Effector memory CD8-positive, alpha-beta T cell (primary cell): ENCODE results near the gene TMEM91.
"Not testable (repeated sequence)": the region's sequence is repeated elsewhere in the genome, so short reads cannot be mapped to it uniquely, and the experiment has no call there.

ENCODE experiments used
- ATAC-seq: fragments of 150-1000 bp; cut with Tn5 transposase; replicated peaks from 2 replicates; pipeline ENCODE4 v1.10.0; 2021; ENCODE audit warnings: mild to moderate bottlenecking, moderate library complexity
- DNase-seq, 3 experiments: peaks; one replicate each; pipeline ENCODE4 v3.0.0; 2021
- H3K27ac Mint-ChIP-seq, 2 donors: one replicate each; pipeline ENCODE4 v1.8.0; 2022; ENCODE audit warnings: mild to moderate bottlenecking in 2 of 2, mixed read lengths in 2 of 2, moderate library complexity in 2 of 2
- H3K27me3 Mint-ChIP-seq, 2 donors: one replicate each; pipeline ENCODE4 v1.8.0; 2022; ENCODE audit warnings: mixed read lengths in 2 of 2
- H3K36me3 Mint-ChIP-seq: one replicate; pipeline ENCODE4 v1.8.0; 2022; ENCODE audit warnings: mild to moderate bottlenecking, moderate library complexity, mixed read lengths; ENCODE audit not compliant: insufficient read depth
- H3K4me1 Mint-ChIP-seq, 2 donors: one replicate each; pipeline ENCODE4 v1.8.0; 2022; ENCODE audit warnings: low read depth in 2 of 2, mixed read lengths in 2 of 2
- H3K4me3 Mint-ChIP-seq, 2 donors: one replicate each; pipeline ENCODE4 v1.8.0; 2022; ENCODE audit warnings: mild to moderate bottlenecking in 2 of 2, mixed read lengths in 2 of 2, moderate library complexity in 2 of 2
- H3K9me3 Mint-ChIP-seq, 2 donors: one replicate each; pipeline ENCODE4 v1.8.0; 2022; ENCODE audit warnings: mixed read lengths in 2 of 2

Gene TMEM91

GRCh38 chr19:41356984-41357739 is 19.2 kb upstream of the TMEM91 start:
- Mint-ChIP-seq H3K4me1 (peaks cover 42 to 44% of the 10 kb centered on the region in 2 donors), H3K27ac (peak overlapping the region; percentile 49 to 86), H3K27me3 (no peaks in the 10 kb centered on the region), H3K36me3 (peaks cover 58% of the 10 kb centered on the region), H3K4me3 (peak overlapping the region; percentile 28 to 62), H3K9me3 (no peaks in the 10 kb centered on the region)
- DNase-seq (no peak), ATAC-seq (no peak)

GRCh38 chr19:41357746-41358145 is 18.6 kb upstream of the TMEM91 start:
- H3K4me1 Mint-ChIP-seq, result peaks cover 42 to 48% of the 10 kb centered on the region in 2 donors

DNA sequence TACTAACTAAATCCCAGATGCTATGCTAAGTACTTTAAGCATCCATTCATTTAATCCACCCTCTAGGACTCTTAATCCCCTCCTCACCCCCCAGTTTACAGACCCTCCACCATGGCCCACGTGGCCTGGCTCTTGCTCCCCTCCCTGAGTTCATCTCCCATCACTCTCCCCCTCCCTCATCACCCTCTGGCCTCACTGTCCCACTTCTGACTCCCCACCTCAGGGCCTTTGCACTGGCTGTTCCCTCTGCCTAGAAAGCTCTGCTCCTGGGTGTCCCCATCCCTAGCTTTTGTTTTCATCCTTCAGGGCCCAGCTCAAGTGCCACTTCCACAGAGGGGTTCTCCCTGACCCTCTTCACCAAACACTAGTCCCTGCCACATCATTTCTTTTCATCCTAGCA is 16.6 kb upstream of the TMEM91 start:
- Mint-ChIP-seq H3K27me3 (no peaks in the 10 kb centered on the region), H3K4me1 (peaks cover 50 to 56% of the 10 kb centered on the region in 2 donors), H3K27ac (peak overlapping the region in 1 of 2 donors; percentile 74), H3K36me3 (peaks cover 50% of the 10 kb centered on the region), H3K9me3 (no peaks in the 10 kb centered on the region), H3K4me3 (peak overlapping the region; percentile 3 to 19)
- ATAC-seq, result no peak
- DNase-seq, result no peak

More at GRCh38 chr19:41357746-41358145, 18.6 kb upstream of the TMEM91 start:
- Mint-ChIP-seq H3K27ac (peak overlapping the region in 1 of 2 donors; percentile 49), H3K27me3 (no peaks in the 10 kb centered on the region), H3K4me3 (peak overlapping the region in 1 of 2 donors; percentile 62), H3K9me3 (no peaks in the 10 kb centered on the region), H3K36me3 (peaks cover 52% of the 10 kb centered on the region)
- DNase-seq, result no peak
- ATAC-seq, result no peak

DNA sequence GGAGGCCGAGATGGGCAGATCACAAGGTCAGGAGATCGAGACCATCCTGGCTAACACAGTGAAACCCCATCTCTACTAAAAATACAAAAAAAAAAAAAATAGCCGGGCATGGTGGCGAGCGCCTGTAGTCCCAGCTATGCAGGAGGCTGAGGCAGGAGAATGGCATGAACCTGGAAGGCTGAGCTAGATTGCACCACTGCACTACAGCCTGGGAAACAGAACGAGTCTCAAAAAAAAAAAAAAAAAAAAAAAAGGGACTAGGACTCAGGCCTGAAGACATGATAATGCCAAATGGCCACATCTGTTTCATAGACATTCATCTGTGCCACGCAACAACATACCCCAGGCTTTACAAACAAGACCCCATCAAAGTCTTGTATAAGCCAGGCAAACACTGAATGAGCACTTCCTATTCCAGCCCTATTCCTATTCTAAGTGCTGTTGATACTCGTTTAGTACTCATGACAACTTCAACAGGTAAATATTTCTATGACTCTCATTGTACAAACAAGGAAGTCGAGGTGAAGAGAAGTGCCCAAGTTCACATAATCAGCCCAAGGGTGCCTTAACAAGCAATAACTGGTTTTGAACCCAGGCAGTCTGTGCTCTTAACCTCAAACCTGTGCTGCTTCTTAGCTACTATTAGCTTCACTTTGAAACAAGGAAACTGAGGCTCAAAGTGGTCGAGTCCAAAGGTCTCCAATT is 14.0 kb upstream of the TMEM91 start:
- no peaks in the 10 kb centered on the region for H3K9me3 Mint-ChIP-seq
- peaks cover 31% of the 10 kb centered on the region for H3K36me3 Mint-ChIP-seq
- DNase-seq (no peak), ATAC-seq (no peak)
- H3K4me1 Mint-ChIP-seq, result peaks cover 34 to 39% of the 10 kb centered on the region in 2 donors
- peak overlapping the region; percentile 84 to 91 for H3K4me3 Mint-ChIP-seq
- no peaks in the 10 kb centered on the region for H3K27me3 Mint-ChIP-seq
- peak overlapping the region in 1 of 2 donors; percentile 99 for H3K27ac Mint-ChIP-seq

GRCh38 chr19:41363371-41363752 is 13.0 kb upstream of the TMEM91 start:
- Mint-ChIP-seq H3K4me1 (peaks cover 25 to 29% of the 10 kb centered on the region in 2 donors), H3K36me3 (peaks cover 24% of the 10 kb centered on the region), H3K4me3 (peak overlapping the region; percentile 84 to 91), H3K27me3 (no peaks in the 10 kb centered on the region), H3K27ac (peak overlapping the region; percentile 98 to 99), H3K9me3 (no peaks in the 10 kb centered on the region)
- ATAC-seq (no peak), DNase-seq (no peak)

GRCh38 chr19:41363753-41364523 is 12.4 kb upstream of the TMEM91 start, which contains the start of gene B9D2:
Gene B9D2 (minus strand): TSS chr19:41364149. CDS start chr19:41363519, 630 bp downstream.
- Mint-ChIP-seq H3K36me3 (peaks cover 23% of the 10 kb centered on the region), H3K27me3 (no peaks in the 10 kb centered on the region), H3K9me3 (no peaks in the 10 kb centered on the region), H3K4me3 (peak within 1 kb of the TSS; percentile 84 to 91), H3K27ac (peak within 1 kb of the TSS; percentile 98 to 99), H3K4me1 (peaks cover 22 to 27% of the 10 kb centered on the region in 2 donors)
- DNase-seq, result peak; percentile 97 to 98 (median 97)
- ATAC-seq, result peak; percentile 93

DNA sequence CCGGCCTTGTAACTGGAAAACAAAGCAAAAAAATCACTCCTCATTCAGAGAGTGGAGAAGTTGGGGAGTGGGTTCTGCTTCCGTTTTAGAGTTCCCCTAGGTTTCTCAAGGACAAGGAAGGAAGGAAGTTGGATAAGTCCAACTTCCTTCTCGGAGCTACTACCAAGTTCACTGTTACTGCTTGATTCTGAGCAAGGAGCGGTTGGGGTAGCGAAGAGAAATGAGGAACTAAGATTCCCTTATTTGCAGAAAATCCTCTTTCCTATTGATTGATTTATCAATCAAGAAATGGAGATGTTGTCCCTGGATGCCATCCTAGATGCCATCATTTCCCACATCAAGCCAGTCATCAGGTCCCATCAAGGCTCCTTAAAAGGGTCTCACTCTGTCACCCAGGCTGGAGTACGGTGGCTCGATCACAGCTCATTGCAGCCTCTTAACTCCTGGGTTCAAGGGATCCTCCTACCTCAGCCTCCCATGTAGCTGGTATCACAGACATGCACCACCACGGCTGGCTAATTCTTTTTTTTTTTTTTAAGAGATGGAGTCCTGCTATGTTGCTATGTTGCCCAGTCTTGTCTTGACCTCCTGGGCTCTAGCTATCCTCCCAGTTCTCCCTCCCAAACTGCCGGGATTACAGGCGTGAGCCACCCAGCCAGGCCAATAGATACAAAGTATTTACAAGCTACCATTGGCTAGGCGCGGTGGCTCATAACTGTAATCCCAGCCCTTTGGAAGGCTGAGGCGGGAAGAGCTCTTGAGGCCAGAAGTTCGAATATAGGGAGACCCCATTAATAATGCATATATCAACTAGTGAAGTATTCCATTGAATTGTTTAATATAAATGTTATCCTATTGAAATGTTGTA is 11.6 kb upstream of the TMEM91 start:
- peak overlapping the region; percentile 98 to 99 for H3K27ac Mint-ChIP-seq
- DNase-seq (no peak), ATAC-seq (no peak)
- H3K4me1 Mint-ChIP-seq, result peaks cover 22 to 25% of the 10 kb centered on the region in 2 donors
- peaks cover 22% of the 10 kb centered on the region for H3K36me3 Mint-ChIP-seq
- H3K27me3 Mint-ChIP-seq, result no peaks in the 10 kb centered on the region
- no peaks in the 10 kb centered on the region for H3K9me3 Mint-ChIP-seq
- H3K4me3 Mint-ChIP-seq, result peak overlapping the region; percentile 84 to 91

- Mint-ChIP-seq H3K27ac (peak overlapping the region in 1 of 2 donors; percentile 62), H3K9me3 (no peaks in the 10 kb centered on the region), H3K27me3 (no peaks in the 10 kb centered on the region), H3K36me3 (peaks cover 18% of the 10 kb centered on the region), H3K4me1 (peaks cover 19 to 21% of the 10 kb centered on the region in 2 donors), H3K4me3 (no peak overlapping the region)
- no peak for ATAC-seq
- no peak for DNase-seq
Measured at GRCh38 chr19:41366089-41366488, 10.2 kb upstream of the TMEM91 start.

- peaks cover 15 to 21% of the 10 kb centered on the region in 2 donors for H3K4me1 Mint-ChIP-seq
- no peak overlapping the region for H3K27ac Mint-ChIP-seq
- no peak overlapping the region for H3K4me3 Mint-ChIP-seq
- DNase-seq, result no peak
- no peak for ATAC-seq
- peaks cover 16% of the 10 kb centered on the region for H3K36me3 Mint-ChIP-seq
- H3K9me3 Mint-ChIP-seq, result no peaks in the 10 kb centered on the region
- no peaks in the 10 kb centered on the region for H3K27me3 Mint-ChIP-seq
Measured at GRCh38 chr19:41367848-41368301, 8.5 kb upstream of the TMEM91 start.

DNA sequence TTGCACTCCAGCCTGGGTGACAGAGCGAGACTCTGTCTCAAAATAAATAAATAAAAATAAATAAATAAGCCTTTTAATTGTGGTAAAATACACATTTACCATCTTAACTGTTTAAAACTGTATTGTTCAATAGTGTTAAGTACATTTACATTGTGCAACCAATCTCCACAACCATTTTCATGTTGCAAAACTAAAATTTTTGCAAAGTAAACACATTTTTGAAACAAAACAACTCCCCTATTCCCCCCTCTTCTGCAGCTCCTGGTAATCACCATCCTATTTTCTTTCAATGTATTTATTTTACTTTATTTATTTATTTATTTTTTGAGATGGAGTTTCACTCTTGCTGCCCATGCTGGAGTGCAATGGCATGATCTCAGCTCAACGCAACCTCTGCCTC is 6.6 kb upstream of the TMEM91 start:
- DNase-seq (no peak), ATAC-seq (no peak)
- Mint-ChIP-seq H3K4me3 (no peak overlapping the region), H3K4me1 (peaks cover 5 to 9% of the 10 kb centered on the region in 2 donors), H3K27ac (no peak overlapping the region), H3K36me3 (no peaks in the 10 kb centered on the region), H3K9me3 (no peaks in the 10 kb centered on the region), H3K27me3 (no peaks in the 10 kb centered on the region)

DNA sequence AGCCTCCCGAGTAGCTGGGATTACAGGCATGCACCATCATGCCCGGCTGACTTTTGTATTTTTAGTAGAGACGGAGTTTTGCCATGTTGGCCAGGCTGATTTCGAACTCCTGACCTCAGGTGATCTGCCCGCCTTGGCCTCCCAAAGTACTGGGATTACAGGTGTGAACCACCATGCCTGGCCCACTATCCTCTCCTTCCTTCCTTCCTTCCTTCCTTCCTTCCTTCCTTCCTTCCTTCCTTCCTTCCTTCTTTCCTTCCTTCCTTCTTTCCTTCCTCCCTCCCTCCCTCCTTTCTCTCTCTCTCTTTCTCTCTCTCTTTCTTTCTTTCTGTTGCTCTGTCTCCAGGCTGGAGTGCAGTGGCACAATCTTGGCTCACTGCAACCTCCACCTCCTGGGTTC is 5.2 kb upstream of the TMEM91 start:
- H3K4me1 Mint-ChIP-seq, result peaks cover 7 to 11% of the 10 kb centered on the region in 2 donors
- not testable (repeated sequence) for H3K9me3 Mint-ChIP-seq, ATAC-seq, H3K4me3 Mint-ChIP-seq, H3K36me3 Mint-ChIP-seq, DNase-seq, H3K27me3 Mint-ChIP-seq
- peak overlapping the region in 1 of 2 donors; percentile 66 for H3K27ac Mint-ChIP-seq

GRCh38 chr19:41371541-41371940 is 4.8 kb upstream of the TMEM91 start:
- Mint-ChIP-seq H3K27ac (peak overlapping the region in 1 of 2 donors; percentile 66), H3K27me3 (no peaks in the 10 kb centered on the region), H3K4me1 (peaks cover 5 to 7% of the 10 kb centered on the region in 2 donors), H3K9me3 (no peaks in the 10 kb centered on the region), H3K36me3 (peaks cover 6% of the 10 kb centered on the region), H3K4me3 (no peak overlapping the region)
- DNase-seq (no peak), ATAC-seq (no peak)
